Cardiac ventricle fibroblast (primary cell): ENCODE results near the gene LRGUK. TPM values are rescaled to one million over a fixed set of nuclear protein-coding genes. Genes with fewer than 3 reads are reported as not detected.

ENCODE experiments used
- total RNA-seq: library from RNA; depleted of rRNA; stranded (reverse); fragments of >200 nt; gene quantifications from 2 replicates; pipeline ENCODE4 v1.2.3, GENCODE V29; 2015

Gene LRGUK
- total RNA-seq = not detected in 2 replicates

GRCh38 chr7:134126966-134127848 lies at the start of gene LRGUK:
LRGUK (plus strand) TSS chr7:134127340; CDS start chr7:134127368, 28 bp downstream.

Other genes starting within 250 kb of the LRGUK start
- 6.3 and 7.7 TPM in 2 replicates for gene SLC35B4, start 189.6 kb downstream of the LRGUK start, total RNA-seq